ENCODE data around the gene VHLL. TPM values are rescaled to one million over a fixed set of nuclear protein-coding genes. Genes with fewer than 3 reads are reported as not detected.

The VHLL gene
- total and polyA plus RNA-seq, 4 donors, result 0.32 to 0.50 (median 0.38) TPM; not detected in 1

GRCh38 chr1:156293895-156294294, 5.2 kb downstream of the VHLL start:
- 94% methylated on average over 6 of the region's 9 CpGs for WGBS (ENCODE audit: insufficient coverage)
- H3K4me1 ChIP-seq (ENCODE audit: control insufficient read depth, insufficient read depth, low read length), result peaks cover 21% of the 10 kb centered on the region
- no peak for DNase-seq (ENCODE audit: low read depth in 4 of 6, low spot score in 6 of 6)

GRCh38 chr1:156293098-156293434, 6.0 kb downstream of the VHLL start:
- 94% methylated on average over 8 of the region's 8 CpGs for WGBS (ENCODE audit: insufficient coverage)
- Histone ChIP-seq H3K36me3 (ENCODE audit: control insufficient read depth, insufficient read depth, low read length) (peaks cover 24% of the 10 kb centered on the region), H3K27ac (ENCODE audit: low read depth, low read length) (no peak overlapping the region), H3K27me3 (ENCODE audit: control insufficient read depth, insufficient read depth, low read length) (no peaks in the 10 kb centered on the region), H3K4me3 (ENCODE audit: low read depth, low read length) (no peak overlapping the region), H3K4me1 (ENCODE audit: control insufficient read depth, insufficient read depth, low read length) (peaks cover 21% of the 10 kb centered on the region), H3K9me3 (ENCODE audit: control insufficient read depth, insufficient read depth, low read length) (no peaks in the 10 kb centered on the region)
- DNase-seq (ENCODE audit: low read depth in 4 of 6, low spot score in 6 of 6), result no peak

More at GRCh38 chr1:156293895-156294294, 5.2 kb downstream of the VHLL start:
- Histone ChIP-seq H3K27me3 (ENCODE audit: control insufficient read depth, insufficient read depth, low read length) (no peaks in the 10 kb centered on the region), H3K9me3 (ENCODE audit: control insufficient read depth, insufficient read depth, low read length) (no peaks in the 10 kb centered on the region), H3K27ac (ENCODE audit: low read depth, low read length) (no peak overlapping the region), H3K4me3 (ENCODE audit: low read depth, low read length) (no peak overlapping the region), H3K36me3 (ENCODE audit: control insufficient read depth, insufficient read depth, low read length) (peaks cover 26% of the 10 kb centered on the region)

- peak in 5 of 6 donors; percentile 39 to 87 (median 52) for DNase-seq (ENCODE audit: low read depth in 4 of 6, low spot score in 6 of 6)
- 10% methylated on average over 32 of the region's 37 CpGs for WGBS (ENCODE audit: insufficient coverage)
- Histone ChIP-seq H3K4me3 (ENCODE audit: low read depth, low read length) (peak overlapping the region; percentile 61), H3K27me3 (ENCODE audit: control insufficient read depth, insufficient read depth, low read length) (no peaks in the 10 kb centered on the region), H3K9me3 (ENCODE audit: control insufficient read depth, insufficient read depth, low read length) (no peaks in the 10 kb centered on the region), H3K36me3 (ENCODE audit: control insufficient read depth, insufficient read depth, low read length) (peaks cover 25% of the 10 kb centered on the region), H3K4me1 (ENCODE audit: control insufficient read depth, insufficient read depth, low read length) (peaks cover 21% of the 10 kb centered on the region), H3K27ac (ENCODE audit: low read depth, low read length) (peak overlapping the region; percentile 88)
These were observed 7.7 kb downstream of the VHLL start for GRCh38 chr1:156291226-156292061.

- no peaks in the 10 kb centered on the region for H3K27me3 ChIP-seq (ENCODE audit: control insufficient read depth, insufficient read depth, low read length)
- H3K36me3 ChIP-seq (ENCODE audit: control insufficient read depth, insufficient read depth, low read length), result peaks cover 39% of the 10 kb centered on the region
- no peak for DNase-seq (ENCODE audit: low read depth in 4 of 6, low spot score in 6 of 6)
- no peak overlapping the region for H3K27ac ChIP-seq (ENCODE audit: low read depth, low read length)
- no peak overlapping the region for H3K4me3 ChIP-seq (ENCODE audit: low read depth, low read length)
- peaks cover 15% of the 10 kb centered on the region for H3K4me1 ChIP-seq (ENCODE audit: control insufficient read depth, insufficient read depth, low read length)
- no peaks in the 10 kb centered on the region for H3K9me3 ChIP-seq (ENCODE audit: control insufficient read depth, insufficient read depth, low read length)
These were observed 9.2 kb downstream of the VHLL start for GRCh38 chr1:156289857-156290256.

GRCh38 chr1:156286061-156286460, 13.0 kb downstream of the VHLL start:
- DNase-seq (ENCODE audit: low read depth in 4 of 6, low spot score in 6 of 6), result no peak
- 93% methylated on average over 5 of the region's 8 CpGs for WGBS (ENCODE audit: insufficient coverage)
- H3K4me3 ChIP-seq (ENCODE audit: low read depth, low read length), result no peak overlapping the region
- H3K36me3 ChIP-seq (ENCODE audit: control insufficient read depth, insufficient read depth, low read length), result peaks cover 18% of the 10 kb centered on the region
- H3K4me1 ChIP-seq (ENCODE audit: control insufficient read depth, insufficient read depth, low read length), result peaks cover 16% of the 10 kb centered on the region
- no peak overlapping the region for H3K27ac ChIP-seq (ENCODE audit: low read depth, low read length)
- H3K9me3 ChIP-seq (ENCODE audit: control insufficient read depth, insufficient read depth, low read length), result no peaks in the 10 kb centered on the region
- no peaks in the 10 kb centered on the region for H3K27me3 ChIP-seq (ENCODE audit: control insufficient read depth, insufficient read depth, low read length)

GRCh38 chr1:156285437-156285836, 13.7 kb downstream of the VHLL start:
- peaks cover 14% of the 10 kb centered on the region for H3K4me1 ChIP-seq (ENCODE audit: control insufficient read depth, insufficient read depth, low read length)
- WGBS (ENCODE audit: insufficient coverage), result 91% methylated on average over 21 of the region's 21 CpGs
- H3K27ac ChIP-seq (ENCODE audit: low read depth, low read length), result no peak overlapping the region
- no peak for DNase-seq (ENCODE audit: low read depth in 4 of 6, low spot score in 6 of 6)
- H3K36me3 ChIP-seq (ENCODE audit: control insufficient read depth, insufficient read depth, low read length), result peaks cover 18% of the 10 kb centered on the region
- H3K4me3 ChIP-seq (ENCODE audit: low read depth, low read length), result no peak overlapping the region
- H3K9me3 ChIP-seq (ENCODE audit: control insufficient read depth, insufficient read depth, low read length), result no peaks in the 10 kb centered on the region
- H3K27me3 ChIP-seq (ENCODE audit: control insufficient read depth, insufficient read depth, low read length), result no peaks in the 10 kb centered on the region

GRCh38 chr1:156284757-156285156, 14.3 kb downstream of the VHLL start:
- DNase-seq (ENCODE audit: low read depth in 4 of 6, low spot score in 6 of 6), result no peak
- H3K36me3 ChIP-seq (ENCODE audit: control insufficient read depth, insufficient read depth, low read length), result peaks cover 18% of the 10 kb centered on the region
- no peaks in the 10 kb centered on the region for H3K9me3 ChIP-seq (ENCODE audit: control insufficient read depth, insufficient read depth, low read length)
- no peak overlapping the region for H3K27ac ChIP-seq (ENCODE audit: low read depth, low read length)
- H3K27me3 ChIP-seq (ENCODE audit: control insufficient read depth, insufficient read depth, low read length), result no peaks in the 10 kb centered on the region
- H3K4me3 ChIP-seq (ENCODE audit: low read depth, low read length), result no peak overlapping the region
- peaks cover 14% of the 10 kb centered on the region for H3K4me1 ChIP-seq (ENCODE audit: control insufficient read depth, insufficient read depth, low read length)
- WGBS (ENCODE audit: insufficient coverage), result 89% methylated on average over 4 of the region's 4 CpGs

- H3K4me3 ChIP-seq (ENCODE audit: low read depth, low read length), result peak within 1 kb of the TSS; percentile 90
- 86% methylated on average over 7 of the region's 7 CpGs for WGBS (ENCODE audit: insufficient coverage)
- no peaks in the 10 kb centered on the region for H3K27me3 ChIP-seq (ENCODE audit: control insufficient read depth, insufficient read depth, low read length)
- peak within 1 kb of the TSS; percentile 85 for H3K27ac ChIP-seq (ENCODE audit: low read depth, low read length)
- peaks cover 14% of the 10 kb centered on the region for H3K4me1 ChIP-seq (ENCODE audit: control insufficient read depth, insufficient read depth, low read length)
- H3K36me3 ChIP-seq (ENCODE audit: control insufficient read depth, insufficient read depth, low read length), result peaks cover 14% of the 10 kb centered on the region
- DNase-seq (ENCODE audit: low read depth in 4 of 6, low spot score in 6 of 6), result no peak
- H3K9me3 ChIP-seq (ENCODE audit: control insufficient read depth, insufficient read depth, low read length), result no peaks in the 10 kb centered on the region
These were observed 15.0 kb downstream of the VHLL start, which contains the start of gene TMEM79 for GRCh38 chr1:156284112-156284511. Gene TMEM79 (plus strand): TSS chr1:156284325. CDS start chr1:156285227, 902 bp downstream.

- Histone ChIP-seq H3K4me1 (ENCODE audit: control insufficient read depth, insufficient read depth, low read length) (peaks cover 14% of the 10 kb centered on the region), H3K36me3 (ENCODE audit: control insufficient read depth, insufficient read depth, low read length) (peaks cover 15% of the 10 kb centered on the region), H3K9me3 (ENCODE audit: control insufficient read depth, insufficient read depth, low read length) (no peaks in the 10 kb centered on the region), H3K27ac (ENCODE audit: low read depth, low read length) (peak overlapping the region; percentile 85), H3K4me3 (ENCODE audit: low read depth, low read length) (peak overlapping the region; percentile 90), H3K27me3 (ENCODE audit: control insufficient read depth, insufficient read depth, low read length) (no peaks in the 10 kb centered on the region)
- DNase-seq (ENCODE audit: low read depth in 4 of 6, low spot score in 6 of 6), result no peak
- WGBS (ENCODE audit: insufficient coverage), result no CpG with 5 or more reads among the region's 1 CpG
These were observed 15.6 kb downstream of the VHLL start for GRCh38 chr1:156283521-156283920.
